Measurements from ENCODE around the gene GRPEL1. TPM values are rescaled to one million over a fixed set of nuclear protein-coding genes. Genes with fewer than 3 reads are reported as not detected.

GRPEL1 gene
- total and polyA plus RNA-seq, 9 of the 15 experiments (the other 6 are each of a cell fraction or from before 2014, with no cell fraction given): 43.4 to 192 (median 86.6) TPM

GRCh38 chr4:7043284-7044136 is 24.4 kb downstream of the GRPEL1 start, which contains the start of gene TADA2B (continued):
- TF ChIP-seq AFF4 (CRISPR knock-in tag; IDR thresholded peaks at IDR 0.05): 0 out of 2 replicates have a peak, but pooled peaks have one; percentile 48
- no peak for TF ChIP-seq DLX4 (CRISPR knock-in tag; IDR thresholded peaks at IDR 0.05)
- TF ChIP-seq NONO (IDR thresholded peaks at IDR 0.05; ENCODE audit: low read depth in 2 of 2, low read length in 1 of 2): no peak
- TF ChIP-seq CREB5 (CRISPR knock-in tag; IDR thresholded peaks at IDR 0.05): no peak
- TF ChIP-seq SMAD2 (IDR thresholded peaks at IDR 0.05; ENCODE audit: low read depth, low read length): no peak
- TF ChIP-seq NFATC3 (IDR thresholded peaks at IDR 0.05): no peak
- no peak for TF ChIP-seq ZNF354B (CRISPR knock-in tag; IDR thresholded peaks at IDR 0.05)
- TF ChIP-seq, protein P1, sequence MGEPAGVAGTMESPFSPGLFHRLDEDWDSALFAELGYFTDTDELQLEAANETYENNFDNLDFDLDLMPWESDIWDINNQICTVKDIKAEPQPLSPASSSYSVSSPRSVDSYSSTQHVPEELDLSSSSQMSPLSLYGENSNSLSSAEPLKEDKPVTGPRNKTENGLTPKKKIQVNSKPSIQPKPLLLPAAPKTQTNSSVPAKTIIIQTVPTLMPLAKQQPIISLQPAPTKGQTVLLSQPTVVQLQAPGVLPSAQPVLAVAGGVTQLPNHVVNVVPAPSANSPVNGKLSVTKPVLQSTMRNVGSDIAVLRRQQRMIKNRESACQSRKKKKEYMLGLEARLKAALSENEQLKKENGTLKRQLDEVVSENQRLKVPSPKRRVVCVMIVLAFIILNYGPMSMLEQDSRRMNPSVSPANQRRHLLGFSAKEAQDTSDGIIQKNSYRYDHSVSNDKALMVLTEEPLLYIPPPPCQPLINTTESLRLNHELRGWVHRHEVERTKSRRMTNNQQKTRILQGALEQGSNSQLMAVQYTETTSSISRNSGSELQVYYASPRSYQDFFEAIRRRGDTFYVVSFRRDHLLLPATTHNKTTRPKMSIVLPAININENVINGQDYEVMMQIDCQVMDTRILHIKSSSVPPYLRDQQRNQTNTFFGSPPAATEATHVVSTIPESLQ (CRISPR knock-in tag; IDR thresholded peaks at IDR 0.05): no peak
- TF ChIP-seq SIN3A (IDR thresholded peaks at IDR 0.05; ENCODE audit: borderline replicate concordance in 2 of 2, control insufficient read depth in 1 of 2, low read depth in 2 of 2, low read length in 2 of 2): no peak; a peak in 1 of 4 replicates
- TF ChIP-seq ZFPM2 (CRISPR knock-in tag; IDR thresholded peaks at IDR 0.05): no peak
- no peak for TF ChIP-seq RBM39 (optimal IDR thresholded peaks at IDR 0.05; ENCODE audit: low read depth, low read length)
- TF ChIP-seq SP1 (CRISPR knock-in tag; IDR thresholded peaks at IDR 0.05): peak; percentile 47; the same call in 1 of the 2 replicates
- TF ChIP-seq, protein P2, sequence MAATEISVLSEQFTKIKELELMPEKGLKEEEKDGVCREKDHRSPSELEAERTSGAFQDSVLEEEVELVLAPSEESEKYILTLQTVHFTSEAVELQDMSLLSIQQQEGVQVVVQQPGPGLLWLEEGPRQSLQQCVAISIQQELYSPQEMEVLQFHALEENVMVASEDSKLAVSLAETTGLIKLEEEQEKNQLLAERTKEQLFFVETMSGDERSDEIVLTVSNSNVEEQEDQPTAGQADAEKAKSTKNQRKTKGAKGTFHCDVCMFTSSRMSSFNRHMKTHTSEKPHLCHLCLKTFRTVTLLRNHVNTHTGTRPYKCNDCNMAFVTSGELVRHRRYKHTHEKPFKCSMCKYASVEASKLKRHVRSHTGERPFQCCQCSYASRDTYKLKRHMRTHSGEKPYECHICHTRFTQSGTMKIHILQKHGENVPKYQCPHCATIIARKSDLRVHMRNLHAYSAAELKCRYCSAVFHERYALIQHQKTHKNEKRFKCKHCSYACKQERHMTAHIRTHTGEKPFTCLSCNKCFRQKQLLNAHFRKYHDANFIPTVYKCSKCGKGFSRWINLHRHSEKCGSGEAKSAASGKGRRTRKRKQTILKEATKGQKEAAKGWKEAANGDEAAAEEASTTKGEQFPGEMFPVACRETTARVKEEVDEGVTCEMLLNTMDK (IDR thresholded peaks at IDR 0.05; ENCODE audit: borderline replicate concordance, insufficient read depth, low read depth, low read length, poor library complexity, severe bottlenecking): peak; percentile 74
- TF ChIP-seq FUS (optimal IDR thresholded peaks at IDR 0.05; ENCODE audit: low read depth, low read length): no peak

Data from K562 (cell line).